HG03439 (cell line): Measurements from ENCODE around the gene DIS3L2.
"Not testable (repeated sequence)": the region's sequence is repeated elsewhere in the genome, so short reads cannot be mapped to it uniquely, and the experiment has no call there.

ENCODE experiments used
- ATAC-seq: cut with Tn5 transposase; IDR thresholded peaks from one replicate; pipeline ENCODE4 v1.9.1; 2021; ENCODE audit warnings: mild to moderate bottlenecking, moderate library complexity; ENCODE audit not compliant: unreplicated experiment

DIS3L2 gene

DNA sequence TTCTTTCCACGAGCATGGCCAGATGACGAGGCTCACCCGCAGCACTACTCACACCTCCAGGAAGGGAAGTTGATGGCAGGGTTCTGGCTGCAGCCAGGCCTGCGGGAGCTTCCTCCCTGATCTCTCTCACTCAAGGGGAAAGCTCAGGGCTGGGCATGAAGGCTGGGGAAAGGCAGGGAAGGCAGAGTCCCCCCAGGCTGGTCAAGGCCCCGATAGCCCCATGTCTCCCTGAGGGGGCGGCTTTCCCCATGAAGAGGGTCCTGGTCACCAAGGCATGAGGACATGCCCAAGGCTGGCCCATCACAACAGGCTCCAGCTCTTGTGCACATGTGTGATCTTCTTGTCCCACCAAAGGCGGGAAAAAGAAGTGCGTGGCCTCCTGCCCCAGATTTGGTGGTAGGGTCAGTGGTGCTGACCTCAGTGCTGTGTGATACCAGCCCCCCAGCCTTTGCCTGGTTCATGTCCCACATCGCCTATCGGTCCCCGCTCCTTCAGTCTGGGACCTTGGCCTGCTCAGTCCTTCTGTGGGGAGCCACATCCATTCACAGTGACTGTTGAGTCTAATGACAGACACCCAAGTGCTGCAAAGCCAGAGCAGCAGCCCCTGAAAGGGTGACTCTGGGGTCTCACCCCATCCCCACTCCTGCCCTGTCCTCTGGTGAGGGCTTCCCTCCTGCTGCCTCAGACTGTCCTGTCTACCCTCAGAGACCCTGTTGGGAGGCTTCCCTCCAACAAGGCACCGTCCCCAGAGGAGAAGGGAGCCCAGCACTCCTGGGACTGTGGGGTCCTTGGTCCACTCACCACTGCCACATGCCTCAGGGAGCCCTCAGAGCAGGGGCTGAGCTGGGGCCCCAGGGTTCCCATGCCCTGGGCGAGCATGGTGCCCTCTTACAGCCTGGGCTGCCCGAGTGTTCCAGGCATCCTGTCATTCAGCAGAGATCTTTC, 367.3 kb downstream of the DIS3L2 start:
- no peak for ATAC-seq

- ATAC-seq = no peak
Observed at GRCh38 chr2:232329716-232330067, 368.2 kb downstream of the DIS3L2 start.

GRCh38 chr2:232330068-232330999, 368.8 kb downstream of the DIS3L2 start:
- ATAC-seq = no peak

GRCh38 chr2:232331061-232331460, 369.5 kb downstream of the DIS3L2 start:
- ATAC-seq = not testable (repeated sequence)

DNA sequence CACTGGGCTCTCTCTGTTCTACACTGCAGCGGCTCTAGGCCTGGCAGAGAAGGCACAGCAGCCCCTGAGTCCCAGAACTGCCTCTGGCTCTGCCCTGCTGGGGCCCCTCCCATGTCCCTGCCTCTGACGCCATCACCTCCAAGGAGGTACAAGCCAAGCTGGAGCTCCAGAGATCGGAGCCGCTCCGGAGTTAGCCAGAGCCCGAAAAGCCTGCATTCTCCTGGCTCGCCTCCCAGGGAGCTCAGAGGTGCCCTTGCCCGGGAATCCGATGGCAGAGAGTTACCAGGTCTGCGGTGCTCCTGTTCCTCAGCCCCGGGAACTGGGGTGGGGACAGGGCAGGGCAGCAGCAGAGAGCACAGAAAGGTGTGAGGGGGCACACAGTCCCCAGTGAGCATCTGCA, 370.1 kb downstream of the DIS3L2 start:
- not testable (repeated sequence) for ATAC-seq

DNA sequence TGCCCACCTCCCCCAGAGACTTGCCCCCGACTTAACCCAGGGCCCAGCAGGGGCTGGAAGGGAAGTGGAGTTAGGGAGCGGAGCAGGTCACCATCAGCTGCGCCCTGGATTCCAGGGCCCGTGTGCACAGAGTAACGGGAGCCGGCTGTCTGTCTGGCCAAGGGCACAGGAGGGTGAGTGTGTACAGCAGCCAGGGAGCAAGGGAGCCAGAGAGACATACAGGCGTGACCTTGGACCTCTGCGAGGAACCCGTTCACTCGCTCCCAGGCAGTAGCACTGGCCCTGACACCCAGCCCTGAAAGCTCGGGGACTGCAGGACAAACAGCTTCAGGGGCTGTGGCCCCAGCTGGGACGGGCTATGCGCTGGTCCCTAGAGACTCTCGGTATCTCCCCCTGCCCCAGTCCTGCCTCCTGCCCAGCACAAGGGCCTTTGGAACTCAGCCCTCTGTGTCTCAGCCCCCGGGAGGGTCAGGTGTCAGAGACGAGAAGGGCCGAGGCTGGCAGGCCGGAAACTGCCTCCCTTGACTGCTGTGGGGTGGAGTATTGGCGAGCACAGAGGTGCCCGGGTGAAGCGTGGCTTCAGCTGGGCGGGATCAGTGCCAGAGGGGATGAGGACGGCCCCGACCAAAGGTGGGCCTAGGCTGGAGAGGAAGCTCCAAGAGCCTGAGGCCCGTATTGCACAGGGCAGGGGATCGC, 370.9 kb downstream of the DIS3L2 start:
- not testable (repeated sequence) for ATAC-seq

DNA sequence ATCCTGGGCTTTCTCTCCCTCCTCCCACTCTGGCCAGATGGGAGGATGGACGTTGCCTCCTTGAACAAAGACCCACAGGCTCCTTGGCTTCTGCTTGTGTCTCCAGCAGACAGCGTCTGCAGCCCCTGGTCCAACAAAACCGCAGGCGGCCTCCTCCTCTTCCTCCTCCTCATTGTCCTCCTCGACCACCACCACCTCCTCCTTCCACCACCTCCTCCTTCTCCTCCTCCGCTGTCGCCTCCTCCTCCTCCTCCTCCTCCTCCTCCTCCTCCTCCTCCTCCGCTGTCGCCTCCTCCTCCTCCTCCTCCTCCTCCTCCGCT, 371.4 kb downstream of the DIS3L2 start:
- ATAC-seq = no peak

GRCh38 chr2:232333361-232334135, 372.0 kb downstream of the DIS3L2 start:
- ATAC-seq = no peak

DNA sequence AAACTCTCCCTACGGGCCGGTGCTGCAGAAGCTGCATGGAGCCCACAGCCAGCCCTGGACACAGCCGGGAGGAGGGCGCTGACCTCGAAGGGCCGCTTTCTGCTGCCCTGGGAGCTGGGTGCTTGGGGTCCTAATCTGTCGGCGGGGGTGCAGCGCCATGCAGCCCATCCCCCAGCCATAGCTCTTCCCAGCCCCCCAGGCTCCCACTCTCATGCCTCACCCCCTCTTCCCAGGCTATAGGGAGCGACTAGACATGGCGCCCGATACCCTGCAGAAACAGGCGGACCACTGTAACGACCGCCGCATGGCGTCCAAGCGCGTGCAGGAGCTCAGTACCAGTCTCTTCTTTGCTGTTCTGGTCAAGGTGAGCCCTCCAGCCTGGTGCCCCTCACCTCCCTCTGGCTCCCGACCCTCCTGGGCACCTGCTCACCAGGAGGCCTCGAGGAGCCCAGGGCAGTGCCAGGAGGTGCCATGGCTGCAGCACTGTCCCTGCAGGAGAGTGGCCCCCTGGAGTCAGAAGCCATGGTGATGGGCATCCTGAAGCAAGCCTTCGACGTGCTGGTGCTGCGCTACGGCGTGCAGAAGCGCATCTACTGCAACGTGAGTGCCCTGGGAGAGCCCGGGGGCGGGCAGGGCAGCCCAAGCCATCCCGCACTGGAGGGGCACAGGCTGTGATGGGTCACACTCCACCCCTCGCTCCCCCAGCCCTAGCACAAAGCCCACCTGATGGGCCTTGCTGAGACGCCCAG, 372.8 kb downstream of the DIS3L2 start:
- not testable (repeated sequence) for ATAC-seq

DNA sequence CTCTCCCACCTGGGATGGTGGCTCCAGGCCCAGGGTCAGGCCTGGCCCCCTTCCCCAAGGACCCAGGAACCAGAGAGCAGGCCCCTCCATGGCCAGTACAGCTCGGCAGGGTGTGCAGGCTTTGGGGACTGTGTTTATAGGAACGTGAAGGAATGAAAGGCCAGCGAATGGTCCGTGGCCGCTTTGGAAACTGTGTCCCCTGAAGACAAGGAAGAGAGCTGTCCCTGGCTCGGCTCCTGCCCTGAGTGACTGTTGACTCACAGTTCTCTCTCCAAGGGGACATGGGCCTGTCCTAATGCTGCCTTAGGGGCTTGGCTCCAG, 373.3 kb downstream of the DIS3L2 start:
- not testable (repeated sequence) for ATAC-seq

DNA sequence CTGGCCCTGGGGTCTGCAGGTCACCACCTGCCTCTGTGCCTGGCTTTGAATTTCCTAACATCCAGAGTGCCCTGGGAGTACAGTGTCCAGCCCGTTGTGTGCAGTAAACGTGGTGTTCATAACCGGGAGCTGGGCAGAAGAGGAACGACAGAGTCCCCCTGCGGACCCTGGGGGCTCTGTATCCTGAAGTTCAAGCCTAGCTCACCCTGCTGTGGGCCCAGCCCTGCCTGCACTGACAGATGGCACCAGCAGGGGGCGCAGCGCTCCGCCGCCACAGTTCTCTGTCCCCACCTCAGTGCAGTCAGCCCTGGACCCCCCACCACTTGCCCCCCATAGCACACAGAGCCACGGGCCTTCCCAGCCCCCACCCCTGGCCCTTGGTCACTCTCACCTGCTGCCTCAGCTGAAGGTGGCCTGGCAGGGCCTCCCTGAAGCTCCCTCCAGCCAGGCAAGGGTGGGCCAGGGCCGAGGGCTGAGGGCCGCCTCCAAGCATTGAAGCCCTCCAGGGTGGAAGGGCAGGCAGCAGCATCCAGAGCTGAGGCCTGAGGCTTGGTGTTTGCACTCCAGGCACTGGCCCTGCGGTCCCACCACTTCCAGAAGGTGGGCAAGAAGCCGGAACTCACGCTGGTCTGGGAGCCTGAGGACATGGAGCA, 373.8 kb downstream of the DIS3L2 start:
- ATAC-seq = not testable (repeated sequence)

- ATAC-seq = no peak
Observed at GRCh38 chr2:232335859-232336215, 374.3 kb downstream of the DIS3L2 start.

- no peak for ATAC-seq
Observed at GRCh38 chr2:232336241-232336736, 374.8 kb downstream of the DIS3L2 start.

- no peak for ATAC-seq
Observed at GRCh38 chr2:232336981-232337720, 375.6 kb downstream of the DIS3L2 start.

DNA sequence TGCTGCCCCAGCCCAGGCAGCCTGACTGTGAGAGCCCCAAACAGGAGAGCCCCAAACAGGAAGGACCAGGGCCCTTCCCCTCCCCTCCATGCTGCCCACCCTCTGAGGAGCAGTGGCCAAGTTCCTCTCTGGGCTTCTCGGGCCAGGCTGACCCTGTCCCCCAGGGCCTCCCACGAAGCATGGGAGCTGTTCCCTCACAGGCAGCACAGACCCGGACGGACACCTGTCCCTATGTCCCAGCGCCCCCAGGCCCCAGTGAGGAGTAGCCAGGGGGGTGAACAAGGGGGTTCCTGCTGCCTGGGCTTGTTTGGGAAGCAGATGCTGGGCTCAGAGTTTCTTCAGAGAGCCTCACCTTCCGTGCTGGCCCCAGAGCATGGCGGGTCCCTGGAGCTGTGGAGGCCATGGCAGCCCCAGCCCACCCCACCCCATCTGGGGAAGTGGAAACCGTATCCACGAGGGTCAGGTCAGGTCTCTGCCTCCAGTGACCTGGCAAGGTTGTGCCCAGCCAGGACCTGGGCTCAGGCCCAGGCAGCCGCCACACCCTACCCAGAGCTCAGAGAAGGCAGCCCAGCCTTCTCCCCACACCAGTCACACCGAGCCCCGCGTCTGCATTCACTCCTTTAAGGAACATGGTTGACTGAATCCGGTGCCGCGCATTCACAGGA, 376.7 kb downstream of the DIS3L2 start:
- not testable (repeated sequence) for ATAC-seq

DNA sequence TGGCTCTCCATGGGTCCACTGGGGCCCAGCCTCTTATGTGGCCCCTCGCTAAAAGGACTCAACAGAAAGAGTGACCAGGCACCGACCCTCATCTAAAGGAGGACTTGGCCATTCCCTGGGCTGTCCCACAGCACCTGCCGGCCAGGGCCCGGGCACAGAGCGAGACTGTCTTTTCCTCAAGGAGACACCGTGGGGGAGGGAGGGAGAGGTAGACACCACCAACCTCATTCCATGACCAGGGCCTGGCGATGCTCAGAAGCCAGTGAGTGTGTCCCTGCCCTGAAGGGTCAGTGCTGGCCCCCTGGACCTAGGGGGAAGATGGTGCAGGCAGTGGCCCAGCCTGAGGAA, 377.2 kb downstream of the DIS3L2 start:
- no peak for ATAC-seq

GRCh38 chr2:232339121-232340081, 377.9 kb downstream of the DIS3L2 start:
- no peak for ATAC-seq
